GM12864 (cell line): ENCODE results near the gene PPM1E.

Experiments
- DNase-seq: peaks from one replicate; pipeline ENCODE4 v3.0.0-alpha.2; 2011; ENCODE audit warnings: low read depth
- H3K4me3 ChIP-seq: 2 replicates; pipeline ENCODE4 v1.5.1; 2011; ENCODE audit warnings: mild to moderate bottlenecking, low read depth, low read length, control low read depth
- CTCF ChIP-seq: IDR thresholded peaks from 2 replicates; pipeline ENCODE4 v1.5.1; 2011; ENCODE audit warnings: low read depth, mild to moderate bottlenecking, moderate library complexity, low read length, control low read depth, inconsistent platforms; ENCODE audit errors: missing control alignments

Gene PPM1E

GRCh38 chr17:59018019-59018418 lies 262.4 kb downstream of the PPM1E start:
- TF ChIP-seq CTCF, result no peak
- no peak overlapping the region for H3K4me3 ChIP-seq
- DNase-seq, result no peak

- DNase-seq, result no peak
- no peak overlapping the region for H3K4me3 ChIP-seq
- no peak for TF ChIP-seq CTCF
Measured at GRCh38 chr17:59024916-59025315, 269.3 kb downstream of the PPM1E start.

DNA sequence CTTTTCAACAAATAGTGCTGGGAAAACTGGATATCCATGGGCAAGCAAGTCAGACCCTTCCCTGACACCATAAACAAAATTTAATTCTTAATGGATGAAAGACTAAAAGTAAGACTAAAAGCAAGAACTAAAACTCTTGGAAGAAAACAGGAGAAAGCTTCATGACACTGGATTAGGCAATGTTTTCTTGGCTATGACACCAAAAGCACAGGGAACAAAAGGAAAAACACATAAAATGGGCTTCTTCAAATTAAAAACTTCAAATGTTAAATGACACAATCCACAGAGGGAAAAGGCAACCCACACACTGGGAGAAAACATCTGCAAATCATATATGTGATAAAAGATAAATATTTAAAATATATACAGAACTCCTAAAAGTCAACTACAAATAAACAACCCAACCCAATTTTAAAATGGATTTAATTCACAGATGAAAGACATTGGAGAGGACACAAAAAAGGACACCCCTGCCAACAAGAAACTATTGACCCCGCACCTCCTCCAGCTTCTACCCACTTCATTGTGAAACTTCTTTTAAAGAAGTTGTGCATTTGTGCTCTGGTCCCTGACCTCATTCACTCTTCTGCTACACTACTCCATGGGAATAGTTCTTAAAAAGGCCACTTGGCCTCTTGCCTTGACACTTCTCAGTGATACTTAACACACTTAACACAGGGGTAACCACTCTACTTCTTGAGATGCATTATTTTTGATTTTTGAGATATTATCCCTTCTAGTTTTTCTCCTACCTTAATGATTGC lies 270.7 kb downstream of the PPM1E start:
- no peak for DNase-seq
- TF ChIP-seq CTCF, result no peak
- H3K4me3 ChIP-seq, result no peak overlapping the region

DNA sequence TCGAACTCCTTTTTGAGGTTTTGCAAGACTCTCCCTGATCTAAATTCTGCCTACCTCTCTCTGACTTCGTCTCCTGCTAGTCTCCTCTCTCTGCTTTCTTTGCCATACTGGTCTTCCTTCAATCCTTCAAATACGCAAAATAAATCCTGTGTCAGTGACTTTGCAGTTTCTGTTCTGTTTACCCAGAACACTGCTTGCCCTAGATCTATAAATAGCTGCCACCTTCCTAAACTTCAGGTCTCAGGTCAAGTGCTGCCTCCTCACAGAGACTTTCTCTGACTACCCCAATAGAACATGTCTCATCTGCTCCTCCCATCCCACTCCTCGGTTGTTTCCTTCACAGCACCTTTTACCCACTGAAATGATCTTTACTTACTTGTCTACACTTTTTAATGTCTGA lies 272.1 kb downstream of the PPM1E start:
- no peak for TF ChIP-seq CTCF
- no peak overlapping the region for H3K4me3 ChIP-seq
- no peak for DNase-seq

GRCh38 chr17:59028328-59028727 lies 272.7 kb downstream of the PPM1E start:
- no peak overlapping the region for H3K4me3 ChIP-seq
- DNase-seq, result no peak
- no peak for TF ChIP-seq CTCF

DNA sequence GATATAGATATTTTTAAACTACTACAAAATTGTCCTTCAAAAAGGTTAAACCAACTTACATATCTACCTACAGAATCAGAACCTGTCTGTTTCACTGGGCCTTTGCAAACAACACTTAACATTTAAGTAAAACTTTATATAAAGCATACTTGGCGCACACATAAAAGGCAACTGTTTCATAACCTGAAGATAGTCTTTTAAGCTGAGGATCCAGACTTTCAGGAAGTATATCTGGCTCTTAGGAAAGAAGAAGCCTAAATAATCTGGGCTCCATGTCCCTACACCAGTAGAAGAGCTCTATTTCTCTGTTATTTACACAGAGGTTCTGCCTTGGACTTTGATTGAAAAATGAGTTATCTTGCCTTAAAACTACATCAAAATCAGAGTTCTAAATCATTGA lies 275.2 kb downstream of the PPM1E start:
- no peak overlapping the region for H3K4me3 ChIP-seq
- no peak for DNase-seq
- no peak for TF ChIP-seq CTCF
